PFSK-1 (cell line): ENCODE data around the gene UNC80.

ENCODE experiments used
- POLR2AphosphoS5 ChIP-seq: IDR thresholded peaks from 2 replicates; pipeline ENCODE4 v1.6.1; 2012; ENCODE audit warnings: low read depth, mild to moderate bottlenecking, control low read depth, low read length, moderate library complexity
- TAF1 ChIP-seq: IDR thresholded peaks from 2 replicates; pipeline ENCODE4 v1.6.1; 2012; ENCODE audit warnings: low read length, control low read depth, borderline replicate concordance; ENCODE audit not compliant: insufficient read depth

DNA sequence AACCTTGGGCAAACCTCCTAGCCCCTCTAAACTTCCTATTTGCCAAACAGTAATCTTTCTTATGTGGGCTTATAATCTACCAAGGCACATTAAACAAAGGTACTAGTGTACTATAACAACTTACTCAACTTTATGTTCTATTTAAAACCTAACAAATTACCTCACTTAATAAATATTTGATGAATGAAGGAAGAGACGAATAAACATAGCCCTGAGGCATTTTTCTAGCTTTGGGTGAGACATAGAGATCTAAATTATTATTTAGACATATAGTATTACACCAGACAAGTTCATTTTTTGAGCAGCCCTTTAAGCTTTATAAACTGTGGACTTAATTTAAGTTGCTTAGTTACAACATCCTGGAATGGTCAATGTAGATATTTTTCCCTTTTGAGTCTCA, 104.6 kb downstream of the UNC80 start:
- no peak for TF ChIP-seq TAF1
- no peak for TF ChIP-seq POLR2AphosphoS5
